ENCODE results near the gene TSLP.
A peak's percentile ranks its signal among the peaks of the same experiment; 100 is the strongest.

The TSLP gene

DNA sequence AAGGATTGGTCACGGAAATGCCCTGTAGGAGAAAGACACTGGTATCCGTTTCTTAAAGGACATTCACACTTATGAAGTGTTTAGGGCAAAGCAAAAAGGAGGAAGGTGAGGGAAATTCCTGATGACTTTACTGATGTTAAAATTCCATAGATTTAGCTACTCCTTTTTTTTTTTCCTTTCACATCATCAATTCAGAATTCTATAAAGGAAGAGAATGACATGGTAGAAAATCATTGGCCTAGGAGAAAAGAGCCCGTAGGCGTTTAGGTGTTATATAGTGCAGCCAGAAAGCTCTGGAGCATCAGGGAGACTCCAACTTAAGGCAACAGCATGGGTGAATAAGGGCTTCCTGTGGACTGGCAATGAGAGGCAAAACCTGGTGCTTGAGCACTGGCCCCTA, at the start of gene TSLP:
TSLP (plus strand) TSS at position 301 of the 400 bp plus-strand sequence. CDS start 178 bp downstream, outside the sequence.
- DNase-seq, result no peak
- Mint-ChIP-seq H3K9me3 (no peaks in the 10 kb centered on the region), H3K27me3 (peaks cover 86% of the 10 kb centered on the region), H3K4me3 (peak within 1 kb of the TSS; percentile 90), H3K4me1 (peaks cover 41% of the 10 kb centered on the region), H3K36me3 (ENCODE audit: low read depth) (no peaks in the 10 kb centered on the region), H3K27ac (no peak within 1 kb of the TSS)
- ATAC-seq, result no peak

DNA sequence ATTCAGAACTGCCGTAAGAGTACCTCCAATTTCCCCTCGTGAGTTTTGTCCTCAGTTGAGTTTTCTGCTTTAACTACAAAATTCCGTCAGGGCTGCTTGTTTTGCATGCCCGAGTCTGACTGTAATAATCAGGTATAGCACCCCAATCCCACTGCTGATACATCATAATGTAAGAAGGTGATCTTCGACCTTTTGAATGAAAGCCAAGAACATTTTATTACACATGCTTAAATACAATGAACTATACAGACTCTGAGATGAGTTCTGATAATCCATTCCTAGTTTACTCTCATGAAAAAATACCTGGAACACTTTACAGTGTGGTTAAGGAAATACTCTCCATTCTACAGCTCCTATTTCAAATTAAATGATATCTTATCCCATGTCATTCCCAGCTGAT, 49.2 kb upstream of the TSLP start:
- Mint-ChIP-seq H3K9me3 (no peaks in the 10 kb centered on the region), H3K27ac (no peak overlapping the region)

GRCh38 chr5:111028865-111029264, 42.6 kb upstream of the TSLP start:
- Mint-ChIP-seq H3K4me3 (no peak overlapping the region), H3K36me3 (ENCODE audit: low read depth) (no peaks in the 10 kb centered on the region), H3K4me1 (no peaks in the 10 kb centered on the region), H3K27me3 (peaks cover 5% of the 10 kb centered on the region), H3K9me3 (no peaks in the 10 kb centered on the region), H3K27ac (no peak overlapping the region)
- no peak for DNase-seq
- no peak for ATAC-seq

More for the DNA sequence above, 49.2 kb upstream of the TSLP start:
- Mint-ChIP-seq H3K4me1 (no peaks in the 10 kb centered on the region), H3K36me3 (ENCODE audit: low read depth) (no peaks in the 10 kb centered on the region), H3K4me3 (no peak overlapping the region), H3K27me3 (peaks cover 2% of the 10 kb centered on the region)
- no peak for DNase-seq
- ATAC-seq, result no peak

DNA sequence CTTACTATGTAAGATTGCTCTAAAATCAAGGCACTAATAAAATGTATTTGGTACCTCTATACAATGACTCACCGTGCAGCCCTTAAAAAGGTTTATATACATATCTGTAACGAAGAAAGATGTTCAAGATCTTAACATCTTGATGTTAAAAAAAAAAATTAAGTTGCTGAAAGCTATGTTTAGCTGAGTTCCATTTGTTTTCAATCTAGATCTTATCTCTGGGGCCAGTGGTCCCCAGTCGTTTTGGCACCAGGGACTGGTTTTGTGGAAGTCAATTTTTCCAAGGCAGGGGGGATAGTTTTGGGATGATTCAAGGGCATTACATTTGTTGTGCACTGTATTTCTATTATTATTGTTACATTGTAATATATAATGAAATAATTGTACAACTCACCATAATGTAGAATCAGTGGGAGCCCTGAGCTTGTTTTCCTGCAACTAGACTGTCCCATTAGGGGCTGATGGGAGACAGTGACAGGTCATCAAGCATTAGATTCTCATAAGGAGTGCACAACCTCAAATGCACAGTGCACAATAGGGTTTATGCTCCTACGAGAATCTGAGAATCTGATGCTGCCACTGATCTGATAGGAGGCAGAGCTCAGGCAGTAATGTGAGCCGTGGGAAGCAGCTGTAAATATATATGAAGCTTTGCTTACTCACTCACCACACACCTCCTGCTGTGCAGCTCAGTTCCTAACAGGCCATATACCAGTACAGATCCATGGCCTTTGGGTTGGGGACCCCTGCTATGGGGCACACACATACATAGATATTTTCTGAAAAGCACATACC, 27.6 kb upstream of the TSLP start:
- no peaks in the 10 kb centered on the region for H3K36me3 Mint-ChIP-seq (ENCODE audit: low read depth)

DNA sequence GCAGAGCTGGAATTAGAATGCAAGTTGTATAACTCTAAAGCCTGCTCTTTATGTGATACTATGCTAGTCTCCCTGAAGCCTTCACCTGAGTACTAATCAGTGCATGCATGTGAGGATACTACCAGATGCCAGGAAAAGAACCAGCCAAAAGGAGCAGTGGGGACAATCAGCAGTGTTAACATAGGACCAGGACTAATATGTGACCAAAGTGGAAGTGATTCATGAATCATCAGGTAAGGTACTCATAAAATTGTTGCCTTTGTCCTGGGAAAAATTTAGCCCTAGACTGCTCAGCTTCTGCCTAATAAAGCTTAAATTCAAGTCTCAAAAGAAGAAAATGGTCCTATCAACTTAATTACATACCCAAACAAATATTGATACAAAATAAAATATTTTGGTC, 13.4 kb upstream of the TSLP start:
- Mint-ChIP-seq H3K9me3 (no peaks in the 10 kb centered on the region), H3K4me1 (no peaks in the 10 kb centered on the region), H3K4me3 (no peak overlapping the region), H3K27me3 (peaks cover 43% of the 10 kb centered on the region), H3K36me3 (ENCODE audit: low read depth) (no peaks in the 10 kb centered on the region), H3K27ac (no peak overlapping the region)
- ATAC-seq (no peak), DNase-seq (no peak)

More for the DNA sequence above, 27.6 kb upstream of the TSLP start:
- Mint-ChIP-seq H3K27me3 (peaks cover 3% of the 10 kb centered on the region), H3K4me1 (no peaks in the 10 kb centered on the region), H3K27ac (no peak overlapping the region), H3K4me3 (no peak overlapping the region), H3K9me3 (peaks cover 8% of the 10 kb centered on the region)
- DNase-seq, result no peak
- no peak for ATAC-seq

DNA sequence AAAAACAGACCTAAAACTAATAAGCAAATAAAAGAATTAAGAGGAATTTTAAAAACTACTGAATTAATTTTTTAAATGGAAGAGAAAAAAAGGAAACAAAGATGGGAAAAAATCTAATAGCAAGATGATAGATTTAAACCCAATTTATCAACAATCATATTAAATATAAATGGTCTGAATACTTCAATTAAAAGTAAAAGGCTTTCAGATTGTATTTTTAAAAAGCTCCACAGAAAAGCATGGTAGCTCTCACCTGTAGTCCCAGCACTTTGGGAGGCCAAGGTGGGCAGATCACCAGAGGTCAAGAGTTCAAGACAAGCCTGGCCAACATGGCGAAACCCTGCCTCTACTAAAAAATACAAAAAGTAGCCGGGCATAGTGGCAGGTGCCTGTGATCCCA, 11.3 kb upstream of the TSLP start:
- ATAC-seq, result no peak
- H3K36me3 Mint-ChIP-seq (ENCODE audit: low read depth), result no peaks in the 10 kb centered on the region
- H3K27me3 Mint-ChIP-seq, result peaks cover 37% of the 10 kb centered on the region
- DNase-seq, result no peak
- no peaks in the 10 kb centered on the region for H3K9me3 Mint-ChIP-seq
- H3K4me3 Mint-ChIP-seq, result no peak overlapping the region
- no peaks in the 10 kb centered on the region for H3K4me1 Mint-ChIP-seq
- H3K27ac Mint-ChIP-seq, result no peak overlapping the region

DNA sequence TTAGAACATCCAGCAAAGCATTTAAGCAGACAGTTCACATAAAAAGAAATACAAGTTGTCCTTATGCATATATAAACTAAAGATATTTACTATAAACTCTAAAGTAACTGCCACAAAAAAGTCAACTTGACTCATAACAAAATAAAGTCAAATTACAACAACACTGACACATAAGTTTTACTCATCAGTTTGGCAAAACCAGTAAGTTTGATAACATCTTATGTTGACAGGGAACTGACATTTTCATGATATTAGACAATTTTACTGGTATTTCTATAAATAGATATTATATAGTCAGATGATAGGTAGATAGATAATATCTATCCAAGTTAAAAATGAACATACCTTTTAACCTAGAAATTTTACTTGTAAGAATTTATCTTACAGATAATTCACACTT, 9.9 kb upstream of the TSLP start:
- Mint-ChIP-seq H3K27me3 (peaks cover 38% of the 10 kb centered on the region), H3K9me3 (no peaks in the 10 kb centered on the region), H3K27ac (no peak overlapping the region), H3K36me3 (ENCODE audit: low read depth) (no peaks in the 10 kb centered on the region), H3K4me3 (no peak overlapping the region), H3K4me1 (no peaks in the 10 kb centered on the region)
- no peak for DNase-seq
- ATAC-seq, result no peak

GRCh38 chr5:111063709-111064322, 7.7 kb upstream of the TSLP start:
- no peak for DNase-seq
- Mint-ChIP-seq H3K27ac (no peak overlapping the region), H3K4me1 (no peaks in the 10 kb centered on the region), H3K36me3 (ENCODE audit: low read depth) (no peaks in the 10 kb centered on the region), H3K27me3 (peaks cover 47% of the 10 kb centered on the region), H3K9me3 (no peaks in the 10 kb centered on the region), H3K4me3 (no peak overlapping the region)
- ATAC-seq, result peak; percentile 59

DNA sequence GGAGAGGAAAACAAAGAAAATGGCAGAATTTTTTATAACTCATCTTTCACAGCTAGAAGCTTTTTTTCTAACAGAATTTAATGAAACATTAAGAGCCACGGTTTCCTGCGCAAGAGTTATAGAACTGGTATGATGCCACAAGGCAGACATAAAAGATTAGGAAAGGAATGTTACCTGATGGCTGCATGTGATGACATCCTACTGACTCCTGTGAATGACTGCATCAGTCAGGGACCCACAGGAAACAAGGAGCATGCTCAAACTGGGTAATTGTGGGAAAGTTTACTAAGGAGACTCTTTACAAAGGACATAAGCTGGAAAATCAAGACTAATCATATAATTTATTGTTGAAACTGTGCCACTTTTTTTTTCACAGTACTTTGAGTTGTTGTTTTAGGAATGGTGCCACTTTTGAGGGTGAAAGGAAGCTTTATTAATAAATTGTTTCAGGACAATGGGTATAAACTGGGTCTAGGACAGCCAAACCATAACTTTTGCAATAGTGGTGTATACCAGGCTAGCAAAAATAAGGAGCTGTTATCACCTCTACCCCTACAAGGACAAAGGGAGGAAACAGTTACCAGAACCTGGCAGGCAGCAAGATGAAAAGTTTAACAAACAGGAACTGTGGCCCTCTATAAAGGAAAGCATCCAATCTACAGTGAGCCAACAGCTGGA, 5.1 kb upstream of the TSLP start:
- DNase-seq (no peak), ATAC-seq (no peak)
- no peak overlapping the region for H3K27ac Mint-ChIP-seq
- no peak overlapping the region for H3K4me3 Mint-ChIP-seq
- peaks cover 9% of the 10 kb centered on the region for H3K4me1 Mint-ChIP-seq
- H3K9me3 Mint-ChIP-seq, result no peaks in the 10 kb centered on the region
- peaks cover 63% of the 10 kb centered on the region for H3K27me3 Mint-ChIP-seq
- no peaks in the 10 kb centered on the region for H3K36me3 Mint-ChIP-seq (ENCODE audit: low read depth)

DNA sequence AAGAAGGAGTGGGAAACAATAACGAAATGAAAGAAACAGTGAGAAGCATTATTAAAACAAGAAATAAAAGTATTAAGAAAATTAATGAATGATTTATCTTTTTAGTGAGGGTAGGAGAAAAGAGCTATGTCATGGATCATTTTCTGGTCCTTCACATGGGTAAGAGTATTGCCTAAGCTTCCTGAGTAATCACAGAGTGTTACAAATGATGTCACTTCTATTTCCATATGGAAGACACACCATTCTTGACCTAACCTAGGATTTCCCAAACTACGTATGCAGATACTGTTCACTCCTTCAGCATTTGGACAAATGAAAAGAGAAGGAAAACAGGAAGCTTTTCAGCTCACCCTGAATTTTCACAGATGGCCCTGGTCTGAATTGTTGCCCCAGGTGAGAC, 3.3 kb upstream of the TSLP start:
- no peaks in the 10 kb centered on the region for H3K36me3 Mint-ChIP-seq (ENCODE audit: low read depth)
- no peaks in the 10 kb centered on the region for H3K9me3 Mint-ChIP-seq
- peaks cover 18% of the 10 kb centered on the region for H3K4me1 Mint-ChIP-seq
- no peak overlapping the region for H3K27ac Mint-ChIP-seq
- no peak overlapping the region for H3K4me3 Mint-ChIP-seq
- DNase-seq (no peak), ATAC-seq (no peak)
- peaks cover 79% of the 10 kb centered on the region for H3K27me3 Mint-ChIP-seq

- no peak for DNase-seq
- Mint-ChIP-seq H3K9me3 (no peaks in the 10 kb centered on the region), H3K4me1 (peaks cover 29% of the 10 kb centered on the region), H3K27me3 (peaks cover 87% of the 10 kb centered on the region), H3K27ac (no peak overlapping the region), H3K4me3 (no peak overlapping the region), H3K36me3 (ENCODE audit: low read depth) (no peaks in the 10 kb centered on the region)
- no peak for ATAC-seq
These were observed 1.7 kb upstream of the TSLP start for GRCh38 chr5:111069839-111070238.

DNA sequence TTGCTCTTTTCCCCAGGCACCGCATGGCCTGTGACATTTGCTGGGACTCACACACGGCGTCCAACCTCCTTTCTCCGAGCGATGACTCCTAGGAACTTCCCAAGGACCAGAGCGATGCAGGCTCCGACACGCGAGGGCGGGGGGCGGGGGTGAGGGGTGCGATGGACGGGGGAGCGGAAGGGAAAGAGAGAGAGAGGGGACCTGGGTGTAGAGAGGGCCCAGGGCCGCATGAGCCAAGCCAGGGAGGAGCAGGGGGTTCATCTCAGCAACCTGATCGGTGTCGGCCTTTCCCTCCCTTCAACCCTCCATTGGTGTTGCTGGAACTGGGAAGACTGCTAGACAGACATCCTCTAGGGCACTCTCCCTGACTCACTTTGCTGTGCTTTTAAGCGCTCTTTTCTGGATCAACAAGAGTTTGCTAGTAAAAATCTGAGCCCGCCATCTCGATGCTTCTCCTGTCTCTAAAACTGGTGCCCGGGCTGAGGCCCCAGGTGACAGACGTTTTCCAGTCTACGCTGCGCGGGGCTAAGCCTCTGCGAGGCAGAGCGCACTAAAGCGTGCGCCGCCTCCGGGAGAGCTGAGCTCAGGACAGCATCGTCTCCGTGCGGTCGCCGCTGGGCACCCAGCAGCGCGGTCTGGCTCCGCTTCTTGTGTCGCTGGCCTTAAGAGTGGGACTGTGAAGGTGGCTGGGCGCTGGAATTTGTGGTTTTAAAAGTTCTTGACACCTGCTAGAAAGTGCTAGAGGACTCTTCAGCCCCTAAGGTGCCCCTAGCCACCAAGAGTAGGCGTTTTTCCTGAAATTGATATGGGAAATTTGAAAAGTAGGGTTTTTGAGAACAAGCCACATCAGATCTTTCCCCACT, 1.0 kb upstream of the TSLP start:
- peaks cover 35% of the 10 kb centered on the region for H3K4me1 Mint-ChIP-seq
- DNase-seq (peak; percentile 38), ATAC-seq (peak; percentile 76)
- peaks cover 88% of the 10 kb centered on the region for H3K27me3 Mint-ChIP-seq
- no peaks in the 10 kb centered on the region for H3K9me3 Mint-ChIP-seq
- no peaks in the 10 kb centered on the region for H3K36me3 Mint-ChIP-seq (ENCODE audit: low read depth)
- peak overlapping the region; percentile 44 for H3K4me3 Mint-ChIP-seq
- no peak overlapping the region for H3K27ac Mint-ChIP-seq

DNA sequence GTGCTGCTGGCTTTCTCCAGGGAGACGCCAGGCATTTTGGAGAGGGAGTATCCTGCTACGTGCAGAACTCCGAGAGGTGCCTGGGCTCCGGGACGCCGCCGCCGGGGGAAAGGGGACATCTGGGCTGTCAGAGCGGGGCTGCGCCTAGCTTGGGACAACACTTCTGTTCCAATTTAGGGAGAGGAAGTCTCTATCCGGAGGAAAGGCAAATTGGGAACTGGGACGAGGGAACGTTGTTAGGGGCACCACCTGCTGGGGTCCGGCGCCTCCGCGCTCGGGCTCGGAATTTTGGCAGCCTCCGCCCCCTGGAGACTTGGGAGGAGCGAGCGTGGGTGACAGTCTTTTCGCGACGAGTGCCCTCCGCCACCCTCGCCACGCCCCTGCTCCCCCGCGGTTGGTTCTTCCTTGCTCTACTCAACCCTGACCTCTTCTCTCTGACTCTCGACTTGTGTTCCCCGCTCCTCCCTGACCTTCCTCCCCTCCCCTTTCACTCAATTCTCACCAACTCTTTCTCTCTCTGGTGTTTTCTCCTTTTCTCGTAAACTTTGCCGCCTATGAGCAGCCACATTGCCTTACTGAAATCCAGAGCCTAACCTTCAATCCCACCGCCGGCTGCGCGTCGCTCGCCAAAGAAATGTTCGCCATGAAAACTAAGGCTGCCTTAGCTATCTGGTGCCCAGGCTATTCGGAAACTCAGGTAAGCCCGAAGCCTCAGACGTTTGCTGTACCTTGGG, 1.6 kb downstream of the TSLP start:
- ATAC-seq (peak; percentile 81), DNase-seq (peak; percentile 75)
- Mint-ChIP-seq H3K36me3 (ENCODE audit: low read depth) (no peaks in the 10 kb centered on the region), H3K27me3 (peaks cover 78% of the 10 kb centered on the region), H3K27ac (peak overlapping the region; percentile 50), H3K4me3 (peak overlapping the region; percentile 90), H3K4me1 (peaks cover 41% of the 10 kb centered on the region), H3K9me3 (no peaks in the 10 kb centered on the region)

- DNase-seq (no peak), ATAC-seq (no peak)
- Mint-ChIP-seq H3K9me3 (no peaks in the 10 kb centered on the region), H3K4me3 (peak overlapping the region; percentile 90), H3K36me3 (ENCODE audit: low read depth) (no peaks in the 10 kb centered on the region), H3K27me3 (peaks cover 74% of the 10 kb centered on the region), H3K27ac (no peak overlapping the region), H3K4me1 (peaks cover 41% of the 10 kb centered on the region)
These were observed 2.7 kb downstream of the TSLP start for GRCh38 chr5:111074244-111074643.

All from activated naive CD8-positive, alpha-beta T cell treated with anti-CD3 and anti-CD28 coated beads, Interleukin-2, amount 50 U/mL, for 24 hours (primary cell).